OCI-M1 (cell line): Measurements from ENCODE around the gene AP1S3.

Experiments used
- DNase-seq: peaks from one replicate; lab custom pipeline; 2025; lab: John Stamatoyannopoulos, UW

AP1S3 gene

DNA sequence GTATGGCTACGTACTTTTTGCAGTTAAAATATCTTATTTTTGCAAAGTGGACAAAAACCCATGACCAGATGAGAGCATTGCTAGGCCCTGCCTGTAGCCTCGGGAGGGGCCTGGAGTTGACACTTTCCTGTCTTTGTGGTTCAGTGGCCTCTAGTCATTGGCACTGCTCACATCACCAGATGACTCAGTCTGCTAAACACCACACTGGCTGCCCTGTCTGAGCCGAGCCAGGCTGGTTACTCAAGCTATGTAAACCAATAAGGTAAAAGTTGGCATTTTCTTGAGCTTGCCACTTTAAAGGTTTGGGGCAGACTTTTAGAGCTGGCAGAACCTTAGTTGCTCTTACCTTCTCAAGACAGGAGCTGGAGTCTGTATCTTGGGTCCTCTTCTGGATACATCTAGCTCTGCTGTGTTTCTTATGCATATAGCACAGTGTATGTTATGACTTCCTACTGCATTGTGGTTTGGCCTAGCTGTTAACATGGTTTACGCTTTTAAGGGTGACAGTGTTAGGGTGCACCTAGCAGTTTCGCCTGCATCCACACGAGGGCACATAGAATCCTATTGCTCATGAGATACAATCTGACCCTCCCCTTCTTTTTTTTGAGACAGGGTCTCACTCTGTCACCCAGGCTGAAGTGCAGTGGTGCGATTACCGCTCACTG lies 76.4 kb downstream of the AP1S3 start:
- peak; percentile 7 for DNase-seq

GRCh38 chr2:223759569-223760430 lies 77.6 kb downstream of the AP1S3 start:
- no peak for DNase-seq

DNA sequence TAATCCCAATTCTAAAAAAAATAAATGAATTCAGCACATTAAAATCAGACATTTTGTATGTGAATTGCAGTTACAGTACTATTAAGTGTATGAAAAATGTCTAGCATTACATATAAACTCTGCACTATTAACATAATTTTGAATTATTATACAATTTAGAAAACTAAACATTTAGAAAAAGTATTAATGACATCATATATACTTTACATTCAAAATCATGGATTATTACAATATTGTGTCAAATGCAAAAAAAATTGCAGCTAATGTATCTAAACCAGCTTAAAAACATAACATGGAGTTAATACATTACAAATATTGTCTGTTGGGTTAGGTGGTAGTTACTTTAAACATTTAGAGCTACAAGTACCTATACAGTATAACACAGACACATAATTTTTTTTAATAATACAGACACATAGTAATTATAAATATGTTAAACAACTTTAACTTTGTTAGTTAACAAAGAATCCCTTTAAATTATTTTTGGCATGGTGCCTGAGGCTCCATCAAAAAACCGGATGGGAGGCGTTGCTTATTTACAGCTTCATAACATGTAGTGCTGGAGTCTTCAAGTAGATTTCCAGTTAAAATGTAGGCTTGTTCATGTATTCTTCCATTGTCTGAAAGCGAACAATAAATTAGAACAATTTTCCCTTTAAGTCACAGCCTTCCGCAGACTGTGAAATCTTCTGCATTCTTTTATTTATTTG lies 79.1 kb downstream of the AP1S3 start:
- no peak for DNase-seq

GRCh38 chr2:223753940-223754339 lies 83.4 kb downstream of the AP1S3 start:
- DNase-seq: no peak

- DNase-seq: no peak
Measured at GRCh38 chr2:223751012-223751411, 86.4 kb downstream of the AP1S3 start.

DNA sequence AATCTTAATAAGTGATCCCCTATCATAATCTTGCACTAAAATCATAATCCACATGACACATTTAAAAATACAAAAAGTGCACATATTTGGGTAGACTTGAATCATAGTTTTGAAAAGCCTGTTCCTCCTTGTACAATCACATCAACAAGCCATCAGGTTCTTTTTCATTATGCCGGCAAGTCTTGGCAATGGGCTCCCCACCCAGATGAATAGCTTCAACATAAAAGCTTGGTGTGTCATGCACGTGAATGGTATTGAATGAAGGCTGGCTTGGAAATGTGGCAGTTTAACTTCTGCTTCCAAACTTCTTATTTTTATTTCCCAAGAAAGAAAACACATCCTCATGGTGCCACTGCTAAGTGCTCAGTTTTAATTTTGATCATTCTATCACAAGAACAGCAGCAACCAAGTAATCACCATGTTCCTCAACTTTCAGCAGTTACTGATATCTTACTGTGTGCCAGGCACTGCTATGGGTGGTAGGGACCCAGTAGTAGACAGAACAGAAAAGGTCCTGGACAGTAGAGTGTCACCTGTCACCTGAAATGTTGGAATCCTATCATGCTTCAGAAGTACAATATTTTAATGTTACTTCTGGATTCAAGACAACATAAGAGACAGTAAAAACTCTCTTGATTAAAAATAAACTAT lies 89.9 kb downstream of the AP1S3 start:
- DNase-seq: no peak

DNA sequence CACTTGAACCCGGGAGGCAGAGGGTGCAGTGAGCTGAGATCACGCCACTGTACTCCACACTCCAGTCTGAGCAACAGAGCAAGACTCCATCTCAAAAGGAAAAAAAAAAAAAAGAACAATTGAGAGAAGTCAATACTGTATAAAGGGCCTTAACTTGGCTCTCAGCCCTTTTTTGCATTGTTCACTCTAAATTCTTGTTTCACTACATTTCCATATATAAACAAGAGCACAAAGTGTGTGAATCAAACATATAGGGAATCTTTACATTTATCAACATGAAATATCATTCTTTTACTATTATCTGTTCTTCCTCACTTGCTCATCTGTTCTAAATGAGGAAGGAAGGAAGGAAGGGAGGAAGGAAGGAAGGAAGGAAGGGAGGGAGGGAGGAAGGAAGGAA lies 90.8 kb downstream of the AP1S3 start:
- no peak for DNase-seq

DNA sequence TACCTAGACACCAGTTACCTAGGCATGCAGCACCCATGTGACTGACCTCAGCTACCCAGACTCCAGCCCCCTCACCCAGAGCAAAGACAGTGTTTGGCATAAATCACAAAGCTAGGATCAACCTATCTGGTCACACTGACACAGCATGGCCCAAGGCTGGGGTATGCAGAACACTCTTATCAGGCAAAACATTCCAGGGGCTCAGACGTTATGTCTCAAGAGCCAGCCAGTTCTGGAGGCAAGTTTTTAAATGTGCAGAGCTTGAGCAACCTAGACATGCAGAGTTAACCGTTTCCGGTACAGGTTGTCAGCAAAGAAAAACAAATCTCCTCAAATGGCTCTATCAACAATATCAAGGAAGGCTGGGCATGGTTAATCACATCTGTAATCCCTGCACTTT lies 92.8 kb downstream of the AP1S3 start:
- DNase-seq: peak; percentile 30

DNA sequence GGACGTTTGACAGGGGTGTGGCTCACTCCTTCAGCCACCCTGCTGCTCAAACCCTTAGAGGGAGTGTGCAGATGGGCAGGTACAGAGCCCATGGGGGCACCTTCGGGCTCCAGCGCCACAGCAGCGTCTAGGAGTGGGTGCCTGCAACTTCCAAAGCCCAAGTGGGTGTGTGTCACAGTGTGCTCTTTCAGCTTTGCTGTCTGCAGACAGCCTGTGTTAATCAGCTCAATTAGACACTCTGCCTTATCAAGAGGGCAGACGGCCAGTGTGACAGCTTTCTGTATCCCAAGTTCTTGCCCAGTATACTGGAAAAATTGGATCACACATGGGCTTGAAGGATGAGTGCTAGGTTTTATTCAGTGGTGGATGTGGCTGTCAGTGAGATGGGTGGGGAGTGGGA lies 96.7 kb downstream of the AP1S3 start:
- DNase-seq: no peak

- DNase-seq: no peak
Measured at GRCh38 chr2:223737207-223737606, 100.2 kb downstream of the AP1S3 start.

GRCh38 chr2:223736488-223736887 lies 100.9 kb downstream of the AP1S3 start:
- DNase-seq: no peak

GRCh38 chr2:223735659-223736244 lies 101.6 kb downstream of the AP1S3 start:
- DNase-seq: no peak

GRCh38 chr2:223735035-223735640 lies 102.2 kb downstream of the AP1S3 start:
- no peak for DNase-seq

GRCh38 chr2:223734346-223734745 lies 103.0 kb downstream of the AP1S3 start:
- no peak for DNase-seq

DNA sequence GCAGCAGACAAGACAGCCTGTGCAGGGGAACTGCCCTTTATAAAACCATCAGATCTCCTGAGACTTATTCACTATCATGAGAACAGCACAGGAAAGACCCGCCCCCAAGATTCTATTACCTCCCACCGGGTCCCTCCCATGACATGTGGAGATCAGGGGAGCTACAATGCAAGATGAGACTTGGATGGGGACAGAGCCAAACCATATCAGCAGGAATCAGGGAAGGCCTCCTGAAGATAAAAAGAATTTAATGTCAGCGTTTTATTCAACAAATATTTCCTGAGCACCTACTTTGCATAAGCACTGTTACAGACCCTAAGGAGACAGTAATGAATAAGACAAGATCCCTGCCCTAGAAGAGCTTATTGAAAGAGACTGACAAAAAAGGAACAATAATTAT lies 105.0 kb downstream of the AP1S3 start:
- DNase-seq: no peak

DNA sequence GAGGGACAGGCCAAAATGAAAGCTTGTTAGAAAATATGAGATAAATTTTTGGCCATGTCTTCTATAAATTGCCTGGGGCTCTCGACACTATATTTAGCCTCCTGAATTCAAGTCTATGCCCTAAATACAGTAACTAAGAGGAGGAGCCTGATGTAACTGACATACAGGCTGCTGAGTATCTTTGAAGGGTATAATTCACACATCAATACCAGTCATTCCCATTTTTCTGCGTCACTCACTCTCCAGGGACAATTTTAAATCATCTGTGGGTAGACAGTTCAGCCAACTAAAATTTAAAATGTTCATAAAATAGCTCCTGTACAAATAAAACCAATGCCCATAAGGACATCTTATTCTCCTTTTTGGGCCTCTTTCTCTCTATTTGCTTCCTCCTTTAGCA lies 105.9 kb downstream of the AP1S3 start:
- no peak for DNase-seq

GRCh38 chr2:223729781-223730180 lies 107.6 kb downstream of the AP1S3 start:
- no peak for DNase-seq

DNA sequence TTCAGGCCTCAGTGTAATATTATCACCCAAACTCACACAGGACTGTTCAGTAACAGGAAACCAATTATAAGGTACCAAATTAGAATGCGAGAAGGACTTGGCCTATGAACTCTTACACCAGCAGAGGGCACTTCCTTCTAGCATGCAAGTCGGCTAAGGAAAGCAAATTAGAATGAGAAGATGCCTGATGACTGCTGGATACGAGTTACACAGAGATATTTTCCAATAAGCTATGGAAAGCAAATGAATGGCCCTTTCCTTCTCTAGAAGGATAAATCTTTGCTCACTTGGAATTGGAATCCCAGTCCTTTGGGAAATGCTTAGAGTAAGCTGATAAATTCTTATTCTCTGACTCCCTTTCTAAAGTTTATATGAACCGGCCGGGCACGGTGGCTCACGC lies 109.8 kb downstream of the AP1S3 start:
- peak; percentile 68 for DNase-seq

DNA sequence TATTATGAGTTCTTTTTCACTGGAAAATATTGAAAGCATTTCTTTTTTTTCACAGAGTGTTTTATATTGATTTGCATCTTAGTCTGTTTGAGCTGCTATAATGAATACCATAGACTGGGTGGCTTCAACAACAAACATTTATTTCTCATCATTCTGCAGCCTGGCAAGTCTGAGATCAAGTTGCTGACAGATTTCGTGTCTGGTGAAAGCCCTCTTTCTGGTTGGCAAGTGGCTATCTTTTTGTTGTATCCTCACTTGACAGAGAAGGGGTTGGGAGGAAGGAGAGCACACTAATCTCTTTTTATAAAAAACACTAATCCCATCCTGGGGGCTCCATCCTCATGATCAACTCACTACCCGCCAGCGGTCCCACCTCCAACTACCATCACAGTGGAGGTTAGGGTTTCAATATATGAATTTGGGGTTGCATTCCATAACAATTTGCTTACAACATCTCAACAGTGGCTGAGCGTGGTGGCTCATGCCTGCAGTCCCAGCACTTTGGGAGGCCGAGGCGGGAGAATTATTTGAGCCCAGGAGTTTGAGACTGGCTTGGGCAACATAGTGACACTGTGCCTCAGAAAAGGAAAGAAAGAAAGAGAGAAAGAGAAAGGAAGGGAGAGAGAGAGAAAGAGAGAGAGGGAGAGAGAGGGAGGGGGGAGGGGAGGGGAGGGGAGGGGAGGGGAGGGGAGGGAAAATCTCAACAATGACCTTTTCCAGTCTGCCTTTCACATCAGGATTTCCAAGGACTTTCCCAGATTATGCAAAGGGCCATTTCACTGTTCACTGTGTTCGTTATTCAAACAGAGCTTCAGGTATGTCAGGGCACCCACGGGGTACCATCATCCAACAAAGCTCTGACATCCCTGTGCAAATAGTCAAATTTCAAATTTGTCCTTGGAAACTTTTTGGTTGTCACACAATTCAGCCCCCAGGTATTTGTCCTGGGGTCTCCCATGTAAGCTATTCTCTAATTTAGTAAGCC lies 111.1 kb downstream of the AP1S3 start:
- no peak for DNase-seq

DNA sequence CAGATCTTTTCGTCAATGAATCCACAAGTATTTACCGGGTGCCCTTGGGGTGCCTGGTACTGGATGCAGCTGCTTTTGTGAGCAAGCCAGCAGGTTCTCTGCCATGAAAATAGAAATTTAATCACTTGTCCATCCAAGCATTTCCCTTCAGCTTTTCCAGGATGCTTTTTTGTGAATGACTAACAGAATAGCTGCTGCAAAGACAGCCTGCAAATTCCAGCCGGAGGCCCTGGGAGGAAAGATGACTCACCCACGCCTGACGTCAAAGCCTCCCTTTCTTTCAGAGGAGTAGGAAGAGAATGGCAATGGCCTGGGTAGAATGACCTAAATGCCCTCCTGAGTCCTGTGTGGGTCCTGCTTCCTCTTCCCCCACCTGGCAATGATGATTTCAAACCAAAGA lies 111.9 kb downstream of the AP1S3 start:
- no peak for DNase-seq
